ENCODE measurements around the gene ATAD1.
"Not testable (repeated sequence)": the region's sequence is repeated elsewhere in the genome, so short reads cannot be mapped to it uniquely, and the experiment has no call there.

The ATAD1 gene

DNA sequence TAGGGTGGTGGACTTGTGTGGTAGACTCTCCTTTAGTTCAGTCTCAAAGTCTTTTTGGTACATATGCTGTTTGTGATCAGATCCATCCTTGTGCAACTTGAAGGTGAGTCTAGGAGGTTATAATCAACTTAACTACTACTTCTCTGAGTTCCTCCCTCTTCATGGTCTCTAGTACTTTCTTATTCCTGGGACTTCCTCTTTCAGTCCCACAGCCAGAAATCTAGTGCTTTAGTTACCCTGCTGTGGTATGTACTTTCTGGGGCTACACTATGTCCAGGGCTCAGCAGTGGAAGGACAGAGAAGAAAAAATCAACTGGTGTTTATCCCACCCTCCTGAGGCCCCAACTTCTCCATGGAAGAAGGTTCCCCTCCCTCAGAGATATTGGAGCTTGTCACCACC lies 19.4 kb upstream of the ATAD1 start:
- Mint-ChIP-seq H3K27ac (no peak overlapping the region), H3K27me3 (no peaks in the 10 kb centered on the region), H3K4me3 (no peak overlapping the region), H3K36me3 (ENCODE audit: low read depth) (peaks cover 1% of the 10 kb centered on the region), H3K4me1 (peaks cover 4% of the 10 kb centered on the region), H3K9me3 (peaks cover 6% of the 10 kb centered on the region)
- ATAC-seq: no peak
- DNase-seq: no peak

GRCh38 chr10:87836098-87836497 lies 18.1 kb upstream of the ATAD1 start:
- H3K36me3 Mint-ChIP-seq (ENCODE audit: low read depth): peaks cover 1% of the 10 kb centered on the region
- no peaks in the 10 kb centered on the region for H3K27me3 Mint-ChIP-seq
- H3K27ac Mint-ChIP-seq: no peak overlapping the region
- peaks cover 6% of the 10 kb centered on the region for H3K9me3 Mint-ChIP-seq
- H3K4me3 Mint-ChIP-seq: no peak overlapping the region
- peaks cover 6% of the 10 kb centered on the region for H3K4me1 Mint-ChIP-seq
- DNase-seq (no peak), ATAC-seq (no peak)

GRCh38 chr10:87829986-87830729 lies 12.1 kb upstream of the ATAD1 start:
- H3K27ac Mint-ChIP-seq: no peak overlapping the region
- DNase-seq: no peak
- ATAC-seq: peak; percentile 92

GRCh38 chr10:87829051-87829450 lies 11.0 kb upstream of the ATAD1 start:
- not testable (repeated sequence) for H3K36me3 Mint-ChIP-seq (ENCODE audit: low read depth); DNase-seq; ATAC-seq; H3K4me3 Mint-ChIP-seq; H3K27me3 Mint-ChIP-seq; H3K27ac Mint-ChIP-seq; H3K9me3 Mint-ChIP-seq
- peaks cover 36% of the 10 kb centered on the region for H3K4me1 Mint-ChIP-seq

More at GRCh38 chr10:87829986-87830729, 12.1 kb upstream of the ATAD1 start:
- H3K27me3 Mint-ChIP-seq: no peaks in the 10 kb centered on the region
- no peaks in the 10 kb centered on the region for H3K9me3 Mint-ChIP-seq
- H3K4me1 Mint-ChIP-seq: peaks cover 36% of the 10 kb centered on the region
- H3K4me3 Mint-ChIP-seq: no peak overlapping the region
- H3K36me3 Mint-ChIP-seq (ENCODE audit: low read depth): no peaks in the 10 kb centered on the region

DNA sequence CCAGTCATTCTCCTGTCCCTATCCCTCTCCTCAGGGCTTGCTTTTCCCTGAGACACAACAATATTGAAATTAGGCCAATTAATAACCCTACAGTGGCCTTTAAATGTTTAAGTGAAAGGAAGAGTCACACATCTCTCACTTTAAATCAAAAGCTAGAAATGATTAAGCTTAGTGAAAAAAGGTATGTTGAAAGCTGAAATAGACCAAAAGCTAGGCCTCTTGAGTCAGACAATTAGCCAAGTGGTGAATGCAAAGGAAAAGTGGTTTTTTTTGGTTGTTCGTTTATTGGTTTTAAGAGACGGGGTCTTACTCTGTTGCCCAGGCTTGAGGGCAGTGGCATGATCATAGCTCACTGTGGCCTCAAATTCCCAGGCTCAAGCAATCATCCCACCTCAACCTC lies 9.7 kb upstream of the ATAD1 start:
- Mint-ChIP-seq H3K4me3 (no peak overlapping the region), H3K36me3 (ENCODE audit: low read depth) (no peaks in the 10 kb centered on the region), H3K27me3 (no peaks in the 10 kb centered on the region), H3K9me3 (no peaks in the 10 kb centered on the region), H3K27ac (no peak overlapping the region), H3K4me1 (peaks cover 32% of the 10 kb centered on the region)
- no peak for ATAC-seq
- no peak for DNase-seq

DNA sequence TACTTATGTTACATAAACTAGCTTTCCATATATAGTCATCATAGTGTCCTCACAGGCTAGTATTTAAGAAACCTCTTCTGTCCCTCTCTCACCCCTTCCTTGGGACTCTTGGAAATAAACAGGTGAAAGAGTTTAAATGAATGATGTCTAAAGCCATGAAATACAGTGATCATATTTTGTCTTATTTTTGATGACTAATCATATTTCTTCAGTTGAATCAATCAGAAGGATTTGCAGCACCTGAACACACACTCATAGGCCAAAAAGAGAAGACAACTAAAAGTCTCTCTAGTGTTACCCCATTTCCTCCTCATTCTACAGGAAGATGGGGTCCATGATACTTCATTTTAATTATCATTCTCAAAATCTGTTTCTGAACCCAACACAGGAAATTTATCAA lies 8.6 kb upstream of the ATAD1 start:
- Mint-ChIP-seq H3K4me3 (no peak overlapping the region), H3K27ac (no peak overlapping the region), H3K9me3 (no peaks in the 10 kb centered on the region), H3K36me3 (ENCODE audit: low read depth) (no peaks in the 10 kb centered on the region), H3K4me1 (peaks cover 32% of the 10 kb centered on the region), H3K27me3 (no peaks in the 10 kb centered on the region)
- DNase-seq: no peak
- no peak for ATAC-seq

- DNase-seq (no peak), ATAC-seq (no peak)
- Mint-ChIP-seq H3K4me3 (peak overlapping the region; percentile 26), H3K9me3 (no peaks in the 10 kb centered on the region), H3K36me3 (ENCODE audit: low read depth) (peaks cover 13% of the 10 kb centered on the region), H3K27ac (no peak overlapping the region), H3K27me3 (no peaks in the 10 kb centered on the region), H3K4me1 (peaks cover 34% of the 10 kb centered on the region)
Measured at GRCh38 chr10:87819289-87819585, 1.2 kb upstream of the ATAD1 start.

GRCh38 chr10:87818505-87819288 lies 671 bp upstream of the ATAD1 start:
- peak overlapping the region; percentile 97 for H3K27ac Mint-ChIP-seq
- H3K9me3 Mint-ChIP-seq: no peaks in the 10 kb centered on the region
- H3K4me3 Mint-ChIP-seq: peak overlapping the region; percentile 96
- H3K27me3 Mint-ChIP-seq: no peaks in the 10 kb centered on the region
- peaks cover 36% of the 10 kb centered on the region for H3K4me1 Mint-ChIP-seq
- peak; percentile 71 for ATAC-seq
- peak; percentile 69 for DNase-seq
- H3K36me3 Mint-ChIP-seq (ENCODE audit: low read depth): peaks cover 16% of the 10 kb centered on the region

DNA sequence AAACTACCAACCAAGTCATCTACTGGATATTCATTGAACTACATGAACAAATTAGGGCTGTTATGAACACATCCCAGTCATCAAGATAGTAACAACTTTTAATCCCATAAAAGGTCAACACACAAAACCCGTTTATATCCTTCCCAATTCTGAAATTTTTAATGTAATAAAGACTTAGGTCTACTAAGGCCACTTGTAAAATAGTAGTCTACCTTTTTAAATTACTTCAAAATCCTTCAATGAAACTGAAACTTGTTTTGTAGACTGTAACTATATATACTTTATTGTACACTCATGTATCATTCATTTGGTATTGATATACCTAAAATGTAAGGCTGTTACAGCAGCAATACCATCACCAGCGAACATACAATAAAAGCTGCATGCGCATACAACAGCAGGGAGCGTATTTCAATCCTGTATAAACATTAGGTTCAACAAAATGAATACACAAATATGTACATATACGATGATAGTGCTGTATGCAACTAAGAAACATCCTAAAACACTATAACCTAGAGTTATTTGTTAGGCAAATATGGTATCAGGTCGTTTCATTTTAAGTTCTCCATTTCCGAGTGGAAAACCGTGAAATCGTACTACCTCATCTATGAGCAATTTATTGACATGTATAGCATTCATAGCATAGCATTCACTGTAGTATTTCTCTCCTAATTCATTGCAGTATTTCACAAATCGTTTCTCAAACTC lies 973 bp downstream of the ATAD1 start:
- Mint-ChIP-seq H3K27me3 (no peaks in the 10 kb centered on the region), H3K9me3 (no peaks in the 10 kb centered on the region), H3K4me1 (peaks cover 39% of the 10 kb centered on the region), H3K4me3 (peak overlapping the region; percentile 96), H3K27ac (peak overlapping the region; percentile 97), H3K36me3 (ENCODE audit: low read depth) (peaks cover 21% of the 10 kb centered on the region)
- DNase-seq (no peak), ATAC-seq (no peak)

- no peak for DNase-seq
Measured at GRCh38 chr10:87816163-87816897, 1.7 kb downstream of the ATAD1 start.

GRCh38 chr10:87804939-87805569 lies 13.0 kb downstream of the ATAD1 start:
- ATAC-seq (peak; percentile 49), DNase-seq (no peak)
- H3K27ac Mint-ChIP-seq: peak overlapping the region; percentile 2
- H3K9me3 Mint-ChIP-seq: peaks cover 24% of the 10 kb centered on the region
- no peaks in the 10 kb centered on the region for H3K27me3 Mint-ChIP-seq
- H3K4me3 Mint-ChIP-seq: no peak overlapping the region
- peaks cover 81% of the 10 kb centered on the region for H3K36me3 Mint-ChIP-seq (ENCODE audit: low read depth)
- H3K4me1 Mint-ChIP-seq: peaks cover 23% of the 10 kb centered on the region

More at GRCh38 chr10:87816163-87816897, 1.7 kb downstream of the ATAD1 start:
- no peak for ATAC-seq
- Mint-ChIP-seq H3K9me3 (no peaks in the 10 kb centered on the region), H3K4me1 (peaks cover 42% of the 10 kb centered on the region), H3K36me3 (ENCODE audit: low read depth) (peaks cover 28% of the 10 kb centered on the region), H3K4me3 (peak overlapping the region; percentile 96), H3K27ac (peak overlapping the region; percentile 97), H3K27me3 (no peaks in the 10 kb centered on the region)

GRCh38 chr10:87803831-87804230 lies 14.2 kb downstream of the ATAD1 start:
- Mint-ChIP-seq H3K27ac (no peak overlapping the region), H3K4me1 (peaks cover 28% of the 10 kb centered on the region), H3K27me3 (no peaks in the 10 kb centered on the region), H3K4me3 (no peak overlapping the region), H3K36me3 (ENCODE audit: low read depth) (peaks cover 82% of the 10 kb centered on the region), H3K9me3 (peaks cover 24% of the 10 kb centered on the region)
- ATAC-seq (no peak), DNase-seq (no peak)

GRCh38 chr10:87803328-87803727 lies 14.7 kb downstream of the ATAD1 start:
- peaks cover 32% of the 10 kb centered on the region for H3K4me1 Mint-ChIP-seq
- ATAC-seq (no peak), DNase-seq (no peak)
- H3K4me3 Mint-ChIP-seq: no peak overlapping the region
- H3K27ac Mint-ChIP-seq: no peak overlapping the region
- no peaks in the 10 kb centered on the region for H3K27me3 Mint-ChIP-seq
- H3K36me3 Mint-ChIP-seq (ENCODE audit: low read depth): peaks cover 84% of the 10 kb centered on the region
- H3K9me3 Mint-ChIP-seq: peaks cover 24% of the 10 kb centered on the region
